GM18502 (cell line): Measurements from ENCODE around the gene PCBP3.
"Not testable (repeated sequence)": the region's sequence is repeated elsewhere in the genome, so short reads cannot be mapped to it uniquely, and the experiment has no call there.

Source experiments
- ATAC-seq: cut with Tn5 transposase; IDR thresholded peaks from one replicate; pipeline ENCODE4 v1.9.1; 2021; ENCODE audit warnings: mild to moderate bottlenecking; ENCODE audit not compliant: unreplicated experiment, poor library complexity

The PCBP3 gene

GRCh38 chr21:45612665-45613019 lies 30.9 kb upstream of the PCBP3 start:
- not testable (repeated sequence) for ATAC-seq

GRCh38 chr21:45613396-45613795 lies 30.1 kb upstream of the PCBP3 start:
- no peak for ATAC-seq

- ATAC-seq = no peak
Observed at GRCh38 chr21:45613881-45614280, 29.6 kb upstream of the PCBP3 start.

GRCh38 chr21:45615145-45615711 lies 28.3 kb upstream of the PCBP3 start:
- no peak for ATAC-seq

- ATAC-seq = no peak
Observed at GRCh38 chr21:45617021-45617921, 26.3 kb upstream of the PCBP3 start.

- no peak for ATAC-seq
Observed at GRCh38 chr21:45618287-45618686, 25.2 kb upstream of the PCBP3 start.

GRCh38 chr21:45618846-45619485 lies 24.6 kb upstream of the PCBP3 start:
- no peak for ATAC-seq

- ATAC-seq = no peak
Observed at GRCh38 chr21:45620201-45620923, 23.2 kb upstream of the PCBP3 start.

GRCh38 chr21:45621435-45622331 lies 21.8 kb upstream of the PCBP3 start:
- not testable (repeated sequence) for ATAC-seq

GRCh38 chr21:45622416-45623097 lies 21.0 kb upstream of the PCBP3 start:
- no peak for ATAC-seq

- no peak for ATAC-seq
Observed at GRCh38 chr21:45623436-45623835, 20.1 kb upstream of the PCBP3 start.

GRCh38 chr21:45626127-45626526 lies 17.4 kb upstream of the PCBP3 start:
- ATAC-seq = not testable (repeated sequence)

- ATAC-seq = no peak
Observed at GRCh38 chr21:45629046-45629981, 14.2 kb upstream of the PCBP3 start.

- no peak for ATAC-seq
Observed at GRCh38 chr21:45630066-45630694, 13.3 kb upstream of the PCBP3 start.

GRCh38 chr21:45630876-45631275 lies 12.6 kb upstream of the PCBP3 start:
- no peak for ATAC-seq

GRCh38 chr21:45631540-45631939 lies 12.0 kb upstream of the PCBP3 start:
- no peak for ATAC-seq

- no peak for ATAC-seq
Observed at GRCh38 chr21:45632160-45632559, 11.4 kb upstream of the PCBP3 start.
